Activated CD4-positive, CD25-positive, alpha-beta regulatory T cell treated with anti-CD3 and anti-CD28 coated beads, Interleukin-2, amount 50 U/mL, for 72 hours (primary cell): ENCODE data around the gene UPF2.
"Not testable (repeated sequence)": the region's sequence is repeated elsewhere in the genome, so short reads cannot be mapped to it uniquely, and the experiment has no call there.

Experiments
- DNase-seq: peaks from one replicate; pipeline ENCODE4 v3.0.0; 2021

Gene UPF2

GRCh38 chr10:12031404-12031803 lies 11.2 kb downstream of the UPF2 start:
- no peak for DNase-seq

- DNase-seq, result no peak
These were observed 15.1 kb downstream of the UPF2 start for GRCh38 chr10:12027539-12027938.

- DNase-seq, result no peak
These were observed 17.0 kb downstream of the UPF2 start for GRCh38 chr10:12025591-12025990.

GRCh38 chr10:12022580-12023257 lies 19.9 kb downstream of the UPF2 start:
- no peak for DNase-seq

GRCh38 chr10:12020574-12020973 lies 22.0 kb downstream of the UPF2 start:
- no peak for DNase-seq

- no peak for DNase-seq
These were observed 23.2 kb downstream of the UPF2 start for GRCh38 chr10:12019283-12019971.

GRCh38 chr10:12018438-12019282 lies 23.9 kb downstream of the UPF2 start:
- no peak for DNase-seq

- DNase-seq, result no peak
These were observed 28.7 kb downstream of the UPF2 start for GRCh38 chr10:12013926-12014325.

GRCh38 chr10:12013391-12013790 lies 29.2 kb downstream of the UPF2 start:
- DNase-seq, result not testable (repeated sequence)

GRCh38 chr10:12010353-12010752 lies 32.3 kb downstream of the UPF2 start:
- no peak for DNase-seq

- not testable (repeated sequence) for DNase-seq
These were observed 33.8 kb downstream of the UPF2 start for GRCh38 chr10:12008842-12009241.

- DNase-seq, result no peak
These were observed 35.9 kb downstream of the UPF2 start for GRCh38 chr10:12006671-12007070.

GRCh38 chr10:11993834-11994468 lies 48.7 kb downstream of the UPF2 start:
- DNase-seq, result no peak

- DNase-seq, result no peak
These were observed 53.7 kb downstream of the UPF2 start for GRCh38 chr10:11988924-11989323.

GRCh38 chr10:11986593-11987216 lies 55.9 kb downstream of the UPF2 start:
- DNase-seq, result peak; percentile 64

GRCh38 chr10:11982253-11982652 lies 60.4 kb downstream of the UPF2 start:
- DNase-seq, result no peak

GRCh38 chr10:11975795-11976194 lies 66.8 kb downstream of the UPF2 start:
- no peak for DNase-seq

- DNase-seq, result not testable (repeated sequence)
These were observed 70.1 kb downstream of the UPF2 start for GRCh38 chr10:11972523-11972922.

GRCh38 chr10:11962176-11962575 lies 80.4 kb downstream of the UPF2 start:
- no peak for DNase-seq

- DNase-seq, result no peak
These were observed 80.8 kb downstream of the UPF2 start for GRCh38 chr10:11961771-11962170.

- no peak for DNase-seq
These were observed 82.6 kb downstream of the UPF2 start for GRCh38 chr10:11959966-11960365.

- DNase-seq, result no peak
These were observed 83.7 kb downstream of the UPF2 start for GRCh38 chr10:11958956-11959355.

GRCh38 chr10:11951695-11952094 lies 90.9 kb downstream of the UPF2 start:
- no peak for DNase-seq
